Gastroesophageal sphincter (tissue), 3 donors: ENCODE measurements around the gene KRT40.

Source experiments
- POLR2A ChIP-seq, 2 donors: fragments of 450-650 bp; IDR thresholded peaks; one replicate each; pipeline ENCODE4 v1.6.1; 2017; ENCODE audit warnings: antibody characterized with exemption in 2 of 2, mild to moderate bottlenecking in 2 of 2, moderate library complexity in 1 of 2
- POLR2AphosphoS5 ChIP-seq: sonication (generic); formaldehyde crosslinking; IDR thresholded peaks from one replicate; pipeline ENCODE4 v1.6.1; 2017; ENCODE audit warnings: antibody characterized with exemption
- TF ChIP-seq, protein P1 (sequence below), 4 experiments: fragments of 200-600 bp in 2 of 4; fragments of 450-650 bp in 2 of 4; sonication (generic) in 1 of 4; IDR thresholded peaks; one replicate each; pipeline ENCODE4 v1.5.1; 2017 to 2019; ENCODE audit warnings: antibody characterized with exemption in 4 of 4, mild to moderate bottlenecking in 2 of 4, moderate library complexity in 2 of 4

DNA sequence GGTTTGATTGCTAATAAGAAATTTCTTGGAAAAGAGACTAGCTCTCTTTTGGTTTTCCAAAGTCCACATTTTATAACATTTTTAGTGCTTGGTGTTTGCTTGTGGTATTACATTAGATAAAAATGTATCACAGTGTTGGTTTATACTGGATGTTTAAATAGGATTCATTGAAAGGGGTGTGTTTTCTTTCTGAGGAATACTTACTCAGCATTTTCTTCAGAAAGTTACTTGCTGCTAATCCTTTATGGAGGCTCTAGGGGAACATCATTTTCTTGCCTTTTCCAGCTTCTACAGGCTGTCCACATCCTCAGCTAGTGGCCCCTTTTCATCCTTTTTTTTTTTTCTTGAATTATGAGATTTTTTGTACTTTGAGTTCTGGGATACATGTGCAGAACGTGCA is 16.5 kb downstream of the KRT40 start:
- TF ChIP-seq, protein P1, sequence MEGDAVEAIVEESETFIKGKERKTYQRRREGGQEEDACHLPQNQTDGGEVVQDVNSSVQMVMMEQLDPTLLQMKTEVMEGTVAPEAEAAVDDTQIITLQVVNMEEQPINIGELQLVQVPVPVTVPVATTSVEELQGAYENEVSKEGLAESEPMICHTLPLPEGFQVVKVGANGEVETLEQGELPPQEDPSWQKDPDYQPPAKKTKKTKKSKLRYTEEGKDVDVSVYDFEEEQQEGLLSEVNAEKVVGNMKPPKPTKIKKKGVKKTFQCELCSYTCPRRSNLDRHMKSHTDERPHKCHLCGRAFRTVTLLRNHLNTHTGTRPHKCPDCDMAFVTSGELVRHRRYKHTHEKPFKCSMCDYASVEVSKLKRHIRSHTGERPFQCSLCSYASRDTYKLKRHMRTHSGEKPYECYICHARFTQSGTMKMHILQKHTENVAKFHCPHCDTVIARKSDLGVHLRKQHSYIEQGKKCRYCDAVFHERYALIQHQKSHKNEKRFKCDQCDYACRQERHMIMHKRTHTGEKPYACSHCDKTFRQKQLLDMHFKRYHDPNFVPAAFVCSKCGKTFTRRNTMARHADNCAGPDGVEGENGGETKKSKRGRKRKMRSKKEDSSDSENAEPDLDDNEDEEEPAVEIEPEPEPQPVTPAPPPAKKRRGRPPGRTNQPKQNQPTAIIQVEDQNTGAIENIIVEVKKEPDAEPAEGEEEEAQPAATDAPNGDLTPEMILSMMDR (IDR thresholded peaks at IDR 0.05): no peak
- TF ChIP-seq POLR2AphosphoS5 (no peak), POLR2A (IDR thresholded peaks at IDR 0.05) (no peak)
